ENCODE data around the gene TRIAP1.
"Not testable (repeated sequence)": the region's sequence is repeated elsewhere in the genome, so short reads cannot be mapped to it uniquely, and the experiment has no call there.

Gene TRIAP1

GRCh38 chr12:120445911-120446843, at the start of gene TRIAP1, which contains the start of gene GATC:
Gene TRIAP1 (minus strand): TSS chr12:120446384. CDS start chr12:120446372, 12 bp downstream.
Gene GATC (plus strand): TSS chr12:120446444. CDS start chr12:120446481, 37 bp downstream.
- DNase-seq (ENCODE audit: low spot score), result peak; percentile 34

- DNase-seq (ENCODE audit: low spot score), result no peak
Measured at GRCh38 chr12:120495186-120495730, 49.1 kb upstream of the TRIAP1 start.

- DNase-seq (ENCODE audit: low spot score), result no peak
Measured at GRCh38 chr12:120490833-120491512, 44.8 kb upstream of the TRIAP1 start.

GRCh38 chr12:120490325-120490724, 44.1 kb upstream of the TRIAP1 start:
- DNase-seq (ENCODE audit: low spot score), result no peak

GRCh38 chr12:120489018-120489417, 42.8 kb upstream of the TRIAP1 start:
- no peak for DNase-seq (ENCODE audit: low spot score)

- DNase-seq (ENCODE audit: low spot score), result no peak
Measured at GRCh38 chr12:120488057-120488640, 42.0 kb upstream of the TRIAP1 start.

GRCh38 chr12:120487552-120487951, 41.4 kb upstream of the TRIAP1 start:
- not testable (repeated sequence) for DNase-seq (ENCODE audit: low spot score)

- DNase-seq (ENCODE audit: low spot score), result no peak
Measured at GRCh38 chr12:120485961-120486881, 40.0 kb upstream of the TRIAP1 start.

GRCh38 chr12:120483621-120484020, 37.4 kb upstream of the TRIAP1 start:
- no peak for DNase-seq (ENCODE audit: low spot score)

GRCh38 chr12:120481022-120481767, 35.0 kb upstream of the TRIAP1 start:
- DNase-seq (ENCODE audit: low spot score), result no peak

- DNase-seq (ENCODE audit: low spot score), result no peak
Measured at GRCh38 chr12:120480211-120480610, 34.0 kb upstream of the TRIAP1 start.

GRCh38 chr12:120479458-120479857, 33.3 kb upstream of the TRIAP1 start:
- DNase-seq (ENCODE audit: low spot score), result no peak

- DNase-seq (ENCODE audit: low spot score), result no peak
Measured at GRCh38 chr12:120475643-120476042, 29.5 kb upstream of the TRIAP1 start.

GRCh38 chr12:120474616-120474960, 28.4 kb upstream of the TRIAP1 start:
- peak; percentile 18 for DNase-seq (ENCODE audit: low spot score)

GRCh38 chr12:120473807-120474615, 27.8 kb upstream of the TRIAP1 start:
- no peak for DNase-seq (ENCODE audit: low spot score)

GRCh38 chr12:120472521-120472920, 26.3 kb upstream of the TRIAP1 start:
- DNase-seq (ENCODE audit: low spot score), result no peak

GRCh38 chr12:120470150-120470784, 24.1 kb upstream of the TRIAP1 start:
- DNase-seq (ENCODE audit: low spot score), result peak; percentile 23

- peak; percentile 92 for DNase-seq (ENCODE audit: low spot score)
Measured at GRCh38 chr12:120469450-120470149, 23.4 kb upstream of the TRIAP1 start, which contains the start of gene SRSF9. Gene SRSF9 (minus strand): TSS chr12:120469748. CDS start chr12:120469609, 139 bp downstream.

Data from HuH-7.5 (cell line).